Neural crest cell (in vitro differentiated cells): ENCODE data around the gene RHOC. TPM values are rescaled to one million over a fixed set of nuclear protein-coding genes. Genes with fewer than 3 reads are reported as not detected.
"Not testable (repeated sequence)": the region's sequence is repeated elsewhere in the genome, so short reads cannot be mapped to it uniquely, and the experiment has no call there.

Experiments used
- DNase-seq: peaks from one replicate; pipeline ENCODE4 v3.0.0; 2021; ENCODE audit warnings: low read depth, mixed read lengths, low spot score
- H3K27ac Mint-ChIP-seq: one replicate; pipeline ENCODE4 v1.8.0; 2021; ENCODE audit warnings: mild to moderate bottlenecking, mixed read lengths; ENCODE audit not compliant: unreplicated experiment
- H3K27me3 Mint-ChIP-seq: 2 replicates; pipeline ENCODE4 v1.8.0; 2021; ENCODE audit warnings: low read depth, mild to moderate bottlenecking, mixed read lengths
- H3K36me3 Mint-ChIP-seq: 2 replicates; pipeline ENCODE4 v1.8.0; 2021; ENCODE audit warnings: low read depth, mild to moderate bottlenecking, mixed read lengths
- H3K4me1 Mint-ChIP-seq: 2 replicates; pipeline ENCODE4 v1.8.0; 2021; ENCODE audit warnings: mixed read lengths
- H3K4me3 Mint-ChIP-seq: one replicate; pipeline ENCODE4 v1.8.0; 2021; ENCODE audit warnings: mild to moderate bottlenecking, mixed read lengths
- H3K9me3 Mint-ChIP-seq: 2 replicates; pipeline ENCODE4 v1.8.0; 2021; ENCODE audit warnings: mixed read lengths
- total RNA-seq: library from RNA; stranded (reverse); gene quantifications from 2 replicates; pipeline ENCODE4 v1.2.1, GENCODE V29; 2021
- TF ChIP-seq, protein P1 (sequence below): fragments of 200-600 bp; sonication (generic); conservative IDR thresholded peaks from 2 replicates; pipeline ENCODE4 v1.5.0; 2021; ENCODE audit warnings: antibody characterized with exemption, mild to moderate bottlenecking

Gene RHOC
- total RNA-seq, 1 donor from 2014 or later, result 125 TPM

DNA sequence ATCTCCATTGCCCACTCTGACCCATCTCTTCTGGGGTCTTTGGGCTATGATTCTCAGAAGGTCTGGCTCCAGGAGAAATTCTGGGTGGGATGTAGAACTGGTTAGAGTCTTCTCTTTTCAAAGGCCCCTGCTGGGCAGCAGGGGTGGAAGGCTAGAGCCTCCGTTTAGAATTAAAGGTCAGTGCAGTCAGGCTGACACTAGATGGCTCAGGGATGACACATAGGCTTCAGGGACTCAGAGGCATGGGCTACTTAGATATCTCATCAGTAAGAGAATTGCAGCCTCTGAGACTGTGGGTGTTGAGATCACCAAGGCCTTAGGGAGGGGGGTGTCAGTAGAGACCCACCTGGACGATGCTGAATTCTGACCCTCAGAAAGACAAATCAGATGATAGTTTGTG, 20.8 kb upstream of the RHOC start:
- H3K27ac Mint-ChIP-seq, result no peak overlapping the region
- H3K4me3 Mint-ChIP-seq, result no peak overlapping the region
- H3K36me3 Mint-ChIP-seq, result no peaks in the 10 kb centered on the region
- peaks cover 38% of the 10 kb centered on the region for H3K4me1 Mint-ChIP-seq
- no peak for DNase-seq
- TF ChIP-seq, protein P1, sequence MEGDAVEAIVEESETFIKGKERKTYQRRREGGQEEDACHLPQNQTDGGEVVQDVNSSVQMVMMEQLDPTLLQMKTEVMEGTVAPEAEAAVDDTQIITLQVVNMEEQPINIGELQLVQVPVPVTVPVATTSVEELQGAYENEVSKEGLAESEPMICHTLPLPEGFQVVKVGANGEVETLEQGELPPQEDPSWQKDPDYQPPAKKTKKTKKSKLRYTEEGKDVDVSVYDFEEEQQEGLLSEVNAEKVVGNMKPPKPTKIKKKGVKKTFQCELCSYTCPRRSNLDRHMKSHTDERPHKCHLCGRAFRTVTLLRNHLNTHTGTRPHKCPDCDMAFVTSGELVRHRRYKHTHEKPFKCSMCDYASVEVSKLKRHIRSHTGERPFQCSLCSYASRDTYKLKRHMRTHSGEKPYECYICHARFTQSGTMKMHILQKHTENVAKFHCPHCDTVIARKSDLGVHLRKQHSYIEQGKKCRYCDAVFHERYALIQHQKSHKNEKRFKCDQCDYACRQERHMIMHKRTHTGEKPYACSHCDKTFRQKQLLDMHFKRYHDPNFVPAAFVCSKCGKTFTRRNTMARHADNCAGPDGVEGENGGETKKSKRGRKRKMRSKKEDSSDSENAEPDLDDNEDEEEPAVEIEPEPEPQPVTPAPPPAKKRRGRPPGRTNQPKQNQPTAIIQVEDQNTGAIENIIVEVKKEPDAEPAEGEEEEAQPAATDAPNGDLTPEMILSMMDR, result no peak
- H3K9me3 Mint-ChIP-seq, result no peaks in the 10 kb centered on the region
- H3K27me3 Mint-ChIP-seq, result no peaks in the 10 kb centered on the region

DNA sequence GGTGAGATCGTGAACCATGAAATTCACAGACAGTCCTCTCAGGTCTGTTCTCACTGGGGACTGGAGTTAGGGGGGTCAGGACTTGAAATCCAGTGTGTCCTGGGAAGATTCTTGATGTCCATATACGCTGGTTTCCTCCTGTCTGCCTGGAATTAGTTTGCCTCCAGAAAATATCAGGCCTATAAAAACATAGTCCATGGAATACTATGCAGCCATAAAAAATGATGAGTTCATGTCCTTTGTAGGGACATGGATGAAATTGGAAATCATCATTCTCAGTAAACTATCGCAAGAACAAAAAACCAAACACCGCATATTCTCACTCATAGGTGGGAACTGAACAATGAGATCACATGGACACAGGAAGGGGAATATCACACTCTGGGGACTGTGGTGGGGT, 17.3 kb upstream of the RHOC start:
- not testable (repeated sequence) for H3K4me3 Mint-ChIP-seq, H3K27ac Mint-ChIP-seq, H3K9me3 Mint-ChIP-seq, H3K36me3 Mint-ChIP-seq, H3K27me3 Mint-ChIP-seq, DNase-seq
- peaks cover 38% of the 10 kb centered on the region for H3K4me1 Mint-ChIP-seq

DNA sequence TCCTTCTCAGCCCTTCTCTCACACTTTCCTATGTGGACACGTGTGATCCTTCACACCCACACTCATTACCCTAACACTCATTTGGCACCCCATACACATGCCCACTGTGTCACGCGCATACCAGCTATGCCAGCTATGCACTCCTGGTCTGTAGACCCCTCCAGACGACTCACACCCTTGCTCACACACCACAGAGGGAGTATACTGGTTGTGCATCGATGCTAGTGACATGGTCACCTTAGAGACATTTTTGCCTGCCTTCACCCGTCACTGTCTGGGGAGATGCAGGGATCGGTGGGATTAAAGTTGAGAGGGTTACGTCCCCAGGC, 16.5 kb upstream of the RHOC start:
- H3K9me3 Mint-ChIP-seq, result no peaks in the 10 kb centered on the region
- TF ChIP-seq, protein P1, result no peak
- peaks cover 12% of the 10 kb centered on the region for H3K27me3 Mint-ChIP-seq
- peak overlapping the region; percentile 90 for H3K27ac Mint-ChIP-seq
- peak overlapping the region; percentile 68 for H3K4me3 Mint-ChIP-seq
- H3K36me3 Mint-ChIP-seq, result no peaks in the 10 kb centered on the region
- peaks cover 36% of the 10 kb centered on the region for H3K4me1 Mint-ChIP-seq
- no peak for DNase-seq

DNA sequence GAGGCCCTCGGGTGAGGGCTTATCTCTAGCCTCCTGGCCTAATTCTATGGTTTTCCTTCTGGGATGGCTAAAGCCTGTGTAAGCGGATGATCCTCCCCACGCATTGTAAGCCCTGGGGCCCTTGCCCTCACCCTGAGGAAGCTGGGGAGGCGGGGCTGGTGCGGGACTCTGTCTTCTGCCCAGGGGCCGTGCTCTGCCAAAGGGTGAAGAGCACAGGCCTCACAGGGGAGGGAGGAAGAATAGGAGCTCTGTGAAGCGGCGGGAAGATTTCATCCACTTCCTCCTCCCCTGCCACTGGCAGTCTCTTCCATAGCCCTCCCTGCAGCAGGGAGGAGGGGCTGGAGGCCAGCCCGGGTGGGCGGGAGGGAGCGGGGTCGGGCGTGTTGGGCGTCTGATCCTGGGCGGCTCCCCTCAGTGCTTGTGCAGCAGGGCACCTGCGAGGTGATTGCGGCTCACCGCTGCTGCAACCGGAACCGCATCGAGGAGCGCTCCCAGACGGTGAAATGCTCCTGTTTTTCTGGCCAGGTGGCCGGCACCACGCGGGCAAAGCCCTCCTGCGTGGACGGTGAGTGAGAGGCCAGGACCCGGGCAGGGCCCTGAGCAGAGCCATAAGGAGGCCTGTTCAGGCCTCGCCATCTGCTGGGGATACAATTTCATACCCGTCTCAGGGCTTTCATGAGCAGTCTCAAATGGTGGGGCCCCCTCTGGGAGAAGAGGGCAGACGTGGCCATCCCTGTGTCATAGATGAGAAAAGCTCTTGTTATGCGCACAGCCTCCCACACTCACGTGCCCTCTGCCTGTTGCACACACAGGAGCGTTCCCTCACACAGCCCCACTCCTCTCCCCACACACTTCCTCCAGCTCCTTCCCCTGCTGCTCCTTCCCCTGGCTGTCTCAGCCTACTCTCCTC, 15.9 kb upstream of the RHOC start:
- Mint-ChIP-seq H3K4me3 (peak overlapping the region; percentile 89), H3K27me3 (peaks cover 13% of the 10 kb centered on the region), H3K36me3 (no peaks in the 10 kb centered on the region), H3K9me3 (no peaks in the 10 kb centered on the region), H3K4me1 (peaks cover 37% of the 10 kb centered on the region), H3K27ac (peak overlapping the region; percentile 99)
- DNase-seq, result peak; percentile 55
- TF ChIP-seq, protein P1, result no peak

DNA sequence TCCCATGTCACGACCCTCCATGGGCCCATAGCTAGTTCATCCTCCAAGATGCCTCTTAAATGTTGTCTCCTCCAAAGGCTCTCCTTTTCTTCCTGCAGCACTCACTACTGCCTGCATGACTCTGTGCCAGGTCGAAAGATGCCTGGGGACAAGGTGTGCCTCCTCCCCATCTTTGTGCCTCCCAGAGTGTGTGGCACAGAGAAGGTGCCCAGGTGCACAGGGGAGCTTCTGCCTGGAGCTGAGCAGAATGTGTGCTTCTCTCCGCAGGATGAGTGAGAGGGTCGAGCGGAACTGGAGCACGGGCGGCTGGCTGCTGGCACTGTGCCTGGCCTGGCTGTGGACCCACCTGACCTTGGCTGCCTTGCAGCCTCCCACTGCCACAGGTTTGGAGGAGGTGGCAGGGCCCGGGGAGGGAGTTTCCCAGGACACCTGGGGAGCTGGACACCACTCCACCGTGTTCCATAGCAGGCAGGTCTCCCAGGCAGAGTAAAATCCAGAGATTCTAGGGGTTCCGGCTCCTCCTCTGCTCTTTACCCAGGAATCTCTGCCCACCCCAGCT, 15.1 kb upstream of the RHOC start:
- peaks cover 13% of the 10 kb centered on the region for H3K27me3 Mint-ChIP-seq
- peaks cover 37% of the 10 kb centered on the region for H3K4me1 Mint-ChIP-seq
- H3K36me3 Mint-ChIP-seq, result no peaks in the 10 kb centered on the region
- no peaks in the 10 kb centered on the region for H3K9me3 Mint-ChIP-seq
- peak overlapping the region; percentile 99 for H3K27ac Mint-ChIP-seq
- peak overlapping the region; percentile 89 for H3K4me3 Mint-ChIP-seq
- TF ChIP-seq, protein P1, result no peak
- DNase-seq, result no peak

DNA sequence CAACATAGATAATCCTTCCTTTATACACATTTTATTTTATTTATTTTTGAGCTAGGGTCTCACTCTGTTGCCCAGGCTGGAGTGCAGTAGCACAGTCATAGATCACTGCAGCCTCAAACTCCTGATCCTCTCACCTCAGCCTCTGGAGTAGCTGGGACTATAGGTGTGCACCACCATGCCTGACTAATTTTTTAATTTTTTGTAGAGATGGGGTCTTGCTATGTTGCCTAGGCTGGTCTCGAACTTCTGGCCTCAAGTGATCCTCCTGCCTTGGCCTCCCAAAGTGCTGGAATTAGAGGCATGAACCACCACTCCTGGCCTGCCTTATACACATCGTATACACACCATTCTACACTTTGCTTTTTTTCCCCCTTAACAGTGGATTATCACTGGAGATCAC, 14.4 kb upstream of the RHOC start:
- not testable (repeated sequence) for DNase-seq, H3K9me3 Mint-ChIP-seq, H3K36me3 Mint-ChIP-seq, H3K4me3 Mint-ChIP-seq, H3K27ac Mint-ChIP-seq
- H3K4me1 Mint-ChIP-seq, result peaks cover 33% of the 10 kb centered on the region
- H3K27me3 Mint-ChIP-seq, result peaks cover 14% of the 10 kb centered on the region
